H1 (cell line): ENCODE data around the gene RRAD. TPM values are rescaled to one million over a fixed set of nuclear protein-coding genes. Genes with fewer than 3 reads are reported as not detected.

Source experiments
- CTCF ChIA-PET: fragments of 300-600 bp; sonication (Branson Sonifier 250); formaldehyde crosslinking; loops from one replicate; lab custom pipeline; 2021; ENCODE audit not compliant: partially characterized antibody; lab: Charles Lee
- POLR2A ChIA-PET: fragments of 300-600 bp; sonication (Branson Sonifier 250); formaldehyde crosslinking; loops from one replicate; lab custom pipeline; 2021; ENCODE audit warnings: inconsistent platforms; ENCODE audit not compliant: partially characterized antibody; lab: Charles Lee
- DNase-seq, 2 experiments: peaks; one replicate each; pipeline versions ENCODE4 v3.0.0 to v3.0.0-alpha.2; 2010 to 2022; ENCODE audit warnings: low spot score in 2 of 2, low read depth in 1 of 2, mixed read lengths in 1 of 2
- FAIRE-seq: peaks from 2 replicates; lab custom pipeline; 2011; peaks lifted over from hg19 to GRCh38; lab: Jason Lieb, UNC
- H2AFZ ChIP-seq: 2 replicates; pipeline ENCODE4 v1.8.1; 2012; ENCODE audit warnings: low read length, inconsistent platforms
- H2AK5ac ChIP-seq: 2 replicates; pipeline ENCODE4 v1.6.1; 2013; ENCODE audit warnings: low read depth, low read length
- H2BK120ac ChIP-seq: replicated peaks from 2 replicates; pipeline ENCODE3; 2013; ENCODE audit warnings: low read depth, low read length, inconsistent platforms
- H2BK12ac ChIP-seq: 2 replicates; pipeline ENCODE4 v1.6.1; 2013; ENCODE audit warnings: low read depth, low read length
- H2BK15ac ChIP-seq: 2 replicates; pipeline ENCODE4 v1.6.1; 2013; ENCODE audit warnings: low read length
- H2BK20ac ChIP-seq: 2 replicates; pipeline ENCODE4 v1.6.1; 2013; ENCODE audit warnings: low read length
- H2BK5ac ChIP-seq: 2 replicates; pipeline ENCODE4 v1.6.1; 2013; ENCODE audit warnings: low read depth, low read length
- H3K14ac ChIP-seq: 2 replicates; pipeline ENCODE4 v1.6.1; 2013; ENCODE audit warnings: inconsistent platforms; ENCODE audit not compliant: insufficient read length
- H3K18ac ChIP-seq: 2 replicates; pipeline ENCODE4 v1.6.1; 2013; ENCODE audit warnings: low read length; ENCODE audit errors: extremely low read depth
- H3K23ac ChIP-seq: 2 replicates; pipeline ENCODE4 v1.6.1; 2013; ENCODE audit warnings: inconsistent platforms; ENCODE audit not compliant: insufficient read length
- H3K23me2 ChIP-seq: 2 replicates; pipeline ENCODE4 v1.6.1; 2013; ENCODE audit warnings: low read depth, low read length
- H3K27ac ChIP-seq: 2 replicates; pipeline ENCODE4 v1.6.1; 2011; ENCODE audit warnings: low read depth, low read length, inconsistent platforms
- H3K27me3 ChIP-seq, 4 experiments: replicated peaks in 1 of 4; 1 replicate in 1 of 4; 2 replicates in 3 of 4; pipeline versions ENCODE4 v1.6.1 to v1.8.1; 2011 to 2013; ENCODE audit warnings: low read length in 3 of 4, mild to moderate bottlenecking in 3 of 4, inconsistent platforms in 2 of 4, mixed read lengths in 2 of 4, moderate library complexity in 1 of 4; ENCODE audit not compliant: control insufficient read depth in 3 of 4, insufficient read depth in 3 of 4; ENCODE audit errors: extremely low read depth in 1 of 4
- H3K36me3 ChIP-seq, 4 experiments: 2 replicates each; pipeline versions ENCODE4 v1.6.1 to v1.8.1; 2011 to 2013; ENCODE audit warnings: mild to moderate bottlenecking in 4 of 4, low read length in 3 of 4, moderate library complexity in 2 of 4, control low read depth in 1 of 4, inconsistent platforms in 1 of 4; ENCODE audit not compliant: insufficient read depth in 4 of 4, control insufficient read depth in 2 of 4
- H3K4ac ChIP-seq: replicated peaks from 2 replicates; pipeline ENCODE3; 2013; ENCODE audit warnings: low read length, low read depth, mixed read lengths, inconsistent platforms; ENCODE audit not compliant: insufficient read length
- H3K4me1 ChIP-seq, 4 experiments: replicated peaks in 1 of 4; 1 replicate in 1 of 4; 2 replicates in 3 of 4; pipeline versions ENCODE4 v1.6.1 to v1.8.1; 2011 to 2013; ENCODE audit warnings: low read length in 3 of 4, inconsistent platforms in 2 of 4, mixed read lengths in 1 of 4; ENCODE audit not compliant: insufficient read depth in 4 of 4, control insufficient read depth in 3 of 4
- H3K4me2 ChIP-seq, 2 experiments: 2 replicates each; pipeline versions ENCODE4 v1.6.1 to v1.8.1; 2011 to 2013; ENCODE audit warnings: low read depth in 2 of 2, low read length in 2 of 2, control low read depth in 1 of 2, inconsistent platforms in 1 of 2, mild to moderate bottlenecking in 1 of 2; ENCODE audit not compliant: insufficient read depth in 1 of 2
- H3K4me3 ChIP-seq, 4 experiments: fragments of 200-600, 300-600 bp in 1 of 4; sonication (generic), shearing (Covaris generic), sonication (Bioruptor Twin) in 1 of 4; 2 replicates each; pipeline versions ENCODE4 v1.5.1 to v1.8.1; 2011 to 2016; ENCODE audit warnings: low read length in 4 of 4, low read depth in 3 of 4, control low read depth in 2 of 4, inconsistent platforms in 2 of 4, mild to moderate bottlenecking in 2 of 4, mixed read lengths in 1 of 4, moderate library complexity in 1 of 4; ENCODE audit not compliant: insufficient read depth in 2 of 4; ENCODE audit errors: extremely low read depth in 1 of 4
- H3K56ac ChIP-seq: replicated peaks from 2 replicates; pipeline ENCODE3; 2013; ENCODE audit warnings: low read depth, mild to moderate bottlenecking, mixed read lengths, low read length, inconsistent platforms; ENCODE audit not compliant: insufficient read length
- H3K79me1 ChIP-seq: 2 replicates; pipeline ENCODE4 v1.6.1; 2013; ENCODE audit warnings: low read depth, low read length, control low read depth
- H3K79me2 ChIP-seq, 2 experiments: 2 replicates each; pipeline versions ENCODE4 v1.6.1 to v1.8.1; 2012 to 2013; ENCODE audit warnings: low read length in 2 of 2, mild to moderate bottlenecking in 2 of 2, inconsistent platforms in 1 of 2; ENCODE audit not compliant: insufficient read depth in 2 of 2, control insufficient read depth in 1 of 2
- H3K9ac ChIP-seq, 4 experiments: replicated peaks in 1 of 4; 1 replicate in 1 of 4; 2 replicates in 3 of 4; pipeline versions ENCODE4 v1.6.1 to v1.8.1; 2011 to 2013; ENCODE audit warnings: low read depth in 3 of 4, low read length in 3 of 4, control low read depth in 2 of 4, mild to moderate bottlenecking in 2 of 4, moderate library complexity in 2 of 4, inconsistent platforms in 1 of 4; ENCODE audit errors: extremely low read depth in 1 of 4
- H3K9me3 ChIP-seq, 2 experiments: 2 replicates each; pipeline versions ENCODE4 v1.6.1 to v1.8.1; 2012 to 2013; ENCODE audit warnings: mild to moderate bottlenecking in 2 of 2, moderate library complexity in 2 of 2, control low read depth in 1 of 2, inconsistent platforms in 1 of 2, low read depth in 1 of 2, low read length in 1 of 2, mixed read lengths in 1 of 2; ENCODE audit not compliant: insufficient read depth in 2 of 2
- H4K20me1 ChIP-seq, 2 experiments: replicated peaks in 1 of 2; 2 replicates each; pipeline versions ENCODE3 to v1.8.1; 2011 to 2013; ENCODE audit warnings: inconsistent platforms in 2 of 2, low read length in 2 of 2, mild to moderate bottlenecking in 1 of 2; ENCODE audit not compliant: insufficient read depth in 2 of 2, control insufficient read depth in 1 of 2
- H4K5ac ChIP-seq: 2 replicates; pipeline ENCODE4 v1.6.1; 2013; ENCODE audit warnings: low read length, low read depth, mixed read lengths, inconsistent platforms; ENCODE audit not compliant: insufficient read length
- H4K8ac ChIP-seq: 2 replicates; pipeline ENCODE4 v1.8.0; 2013; ENCODE audit warnings: mild to moderate bottlenecking, moderate library complexity, low read length, inconsistent platforms; ENCODE audit not compliant: insufficient read depth; ENCODE audit errors: extremely low read depth
- H4K91ac ChIP-seq: replicated peaks from 2 replicates; pipeline ENCODE3; 2013; ENCODE audit warnings: low read length, mixed read lengths, inconsistent platforms; ENCODE audit not compliant: insufficient read length
- ASH2L ChIP-seq: fragments of 200-600, 300-600 bp; sonication (generic); IDR thresholded peaks from one replicate; pipeline ENCODE4 v1.7.1; 2017; ENCODE audit warnings: low read length
- TAF7 ChIP-seq: optimal IDR thresholded peaks from 2 replicates; pipeline ENCODE3; 2011; ENCODE audit warnings: low read depth, mild to moderate bottlenecking, inconsistent platforms, low read length, moderate library complexity, borderline replicate concordance
- TEAD4 ChIP-seq: IDR thresholded peaks from 2 replicates; pipeline ENCODE4 v1.6.1; 2012; ENCODE audit warnings: low read depth, low read length, inconsistent platforms, mixed read lengths
- WGBS, 2 experiments: shearing (Covaris generic) in 1 of 2; methylation state at CpG; one replicate each; pipeline versions ENCODE4 v1.1.6 to v1.1.7; 2013 to 2015; ENCODE audit warnings: low lambda C conversion rate in 2 of 2, mixed read lengths in 2 of 2, inconsistent platforms in 1 of 2, low coverage in 1 of 2, missing lambda C conversion rate in 1 of 2; ENCODE audit not compliant: insufficient replicate concordance in 2 of 2, insufficient coverage in 1 of 2, insufficient read length in 1 of 2; ENCODE audit errors: extremely low coverage in 1 of 2, missing lambda C conversion rate in 1 of 2; 5-methylcytosine and 5-hydroxymethylcytosine counted together
- polyA plus RNA-seq, 7 experiments: library from polyadenylated mRNA; depleted of rRNA in 3 of 7; stranded (reverse) in 5 of 7; unstranded in 2 of 7; fragments of >200 nt in 5 of 7; fragments of 200-250 nt in 2 of 7; gene quantifications; 1 replicate in 5 of 7; 2 replicates in 1 of 7; 4 replicates in 1 of 7; pipeline versions ENCODE4 v1.2.1 to v1.2.3, GENCODE V29; 2011 to 2013; ENCODE audit warnings: missing spikeins in 2 of 7, mixed read lengths in 2 of 7
- total RNA-seq: library from RNA; stranded (reverse); fragmentation: NEBNext Ultra II Directional; extraction: Animal tissue kit (Norgen Biotek cat#: 25700); gene quantifications from 2 replicates; pipeline ENCODE4 v1.2.1, GENCODE V29; 2021

Gene RRAD
- total and polyA plus RNA-seq, 2 of the 8 experiments (the other 6 are each of a cell fraction or from before 2014, with no cell fraction given), result 0.17 TPM; not detected in 1

DNA sequence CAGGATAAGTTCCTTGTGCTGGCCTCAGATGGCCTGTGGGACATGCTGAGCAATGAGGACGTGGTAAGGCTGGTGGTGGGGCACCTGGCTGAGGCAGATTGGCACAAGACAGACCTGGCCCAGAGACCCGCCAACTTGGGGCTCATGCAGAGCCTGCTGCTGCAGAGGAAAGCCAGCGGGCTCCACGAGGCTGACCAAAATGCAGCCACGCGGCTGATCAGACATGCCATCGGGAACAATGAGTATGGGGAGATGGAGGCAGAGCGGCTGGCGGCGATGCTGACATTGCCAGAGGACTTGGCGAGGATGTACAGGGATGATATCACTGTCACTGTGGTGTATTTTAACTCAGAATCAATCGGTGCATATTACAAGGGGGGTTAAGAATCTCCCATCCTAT lies 39.8 kb downstream of the RRAD start:
- no peak overlapping the region for H4K91ac ChIP-seq

More for the DNA sequence above, 39.8 kb downstream of the RRAD start:
- no peak for TF ChIP-seq TEAD4
- TF ChIP-seq ASH2L, result no peak
- TF ChIP-seq TAF7, result no peak
- Histone ChIP-seq H3K9me3 (no peaks in the 10 kb centered on the region), H4K20me1 (peaks cover 7 to 19% of the 10 kb centered on the region in 2 experiments), H3K4me2 (no peak overlapping the region), H2BK20ac (no peak overlapping the region), H2BK12ac (no peak overlapping the region), H3K27ac (no peak overlapping the region), H2BK15ac (no peak overlapping the region), H3K9ac (no peak overlapping the region), H2BK120ac (no peak overlapping the region), H3K4me1 (peaks cover 0 to 5% (median under 1%) of the 10 kb centered on the region in 4 experiments; a peak in 3 of 7 replicates), H3K79me2 (peaks cover 0 to 30% of the 10 kb centered on the region in 2 experiments; a peak in 3 of 4 replicates), H3K27me3 (no peaks in the 10 kb centered on the region), H3K36me3 (peaks cover 10 to 34% (median 22%) of the 10 kb centered on the region in 4 experiments), H2AFZ (no peak overlapping the region), H3K4ac (no peak overlapping the region), H4K8ac (0 out of 2 replicates have a peak overlapping the region, but pooled peaks have one; percentile 18), H3K23ac (no peak overlapping the region), H3K56ac (no peak overlapping the region), H3K18ac (no peak overlapping the region), H2AK5ac (no peak overlapping the region), H3K23me2 (peaks cover 3% of the 10 kb centered on the region; the same call in 1 of the 2 replicates), H3K14ac (no peak overlapping the region), H4K5ac (no peak overlapping the region), H3K79me1 (peaks cover 12% of the 10 kb centered on the region), H3K4me3 (no peak overlapping the region), H2BK5ac (no peak overlapping the region)
- ChIA-PET CTCF (interaction anchor here (1.3 to 42.0 kb wide), 4 partner anchors 10 to 30 kb away, joined by 4 to 1009 read pairs (median 5); partner anchors contain the start of genes CDH16 and RRAD), POLR2A (interaction anchor here (1.2 to 1.5 kb wide), 2 partner anchors 10 to 22 kb away, joined by 3 to 4 read pairs; no protein-coding TSS in a partner anchor)
- 93% methylated on average over 12 of the region's 12 CpGs; no CpG with 5 or more reads in 1 of the 2 experiments for WGBS, 2 experiments
- FAIRE-seq, result no peak
- DNase-seq, result no peak
